Mesenchymal stem cell (in vitro differentiated cells and primary cell): Measurements from ENCODE around the gene CCDC201.
A peak's percentile ranks its signal among the peaks of the same experiment; 100 is the strongest.

Experiments
- DNase-seq: peaks from one replicate; pipeline ENCODE4 v3.0.0-alpha.2; 2013
- H2AFZ ChIP-seq: one replicate; pipeline ENCODE4 v1.6.1; 2013; ENCODE audit warnings: low read depth, mild to moderate bottlenecking, control low read depth, inconsistent platforms, low read length, moderate library complexity
- H2AK5ac ChIP-seq: 2 replicates; pipeline ENCODE4 v1.6.1; 2013; ENCODE audit warnings: low read length, moderate library complexity, mild to moderate bottlenecking, inconsistent platforms; ENCODE audit not compliant: severe bottlenecking
- H2BK120ac ChIP-seq: one replicate; pipeline ENCODE4 v1.6.1; 2013; ENCODE audit warnings: low read depth, mild to moderate bottlenecking, inconsistent platforms, low read length, moderate library complexity
- H2BK12ac ChIP-seq, 2 experiments: one replicate each; pipeline ENCODE4 v1.6.1; 2013; ENCODE audit warnings: inconsistent platforms in 2 of 2, low read length in 2 of 2, mild to moderate bottlenecking in 2 of 2, moderate library complexity in 2 of 2, control low read depth in 1 of 2
- H2BK15ac ChIP-seq: one replicate; pipeline ENCODE4 v1.6.1; 2013; ENCODE audit warnings: mild to moderate bottlenecking, low read depth, inconsistent platforms; ENCODE audit not compliant: poor library complexity, severe bottlenecking
- H2BK5ac ChIP-seq: 2 replicates; pipeline ENCODE4 v1.6.1; 2013; ENCODE audit warnings: low read depth, mild to moderate bottlenecking, low read length, control low read depth, inconsistent platforms; ENCODE audit not compliant: poor library complexity, severe bottlenecking
- H3K14ac ChIP-seq, 2 experiments: one replicate each; pipeline ENCODE4 v1.6.1; 2013; ENCODE audit warnings: inconsistent platforms in 2 of 2, low read length in 2 of 2, control low read depth in 1 of 2, mild to moderate bottlenecking in 1 of 2, moderate library complexity in 1 of 2
- H3K18ac ChIP-seq, 2 experiments: one replicate each; pipeline ENCODE4 v1.6.1; 2013; ENCODE audit warnings: inconsistent platforms in 2 of 2, low read length in 2 of 2, control low read depth in 1 of 2, low read depth in 1 of 2, mild to moderate bottlenecking in 1 of 2
- H3K23ac ChIP-seq, 2 experiments: one replicate each; pipeline ENCODE4 v1.6.1; 2013; ENCODE audit warnings: inconsistent platforms in 2 of 2, low read length in 2 of 2, mild to moderate bottlenecking in 2 of 2, moderate library complexity in 2 of 2, control low read depth in 1 of 2
- H3K27ac ChIP-seq: 2 replicates; pipeline ENCODE4 v1.5.1; 2013; ENCODE audit warnings: mild to moderate bottlenecking, moderate library complexity, low read length, control low read depth, inconsistent platforms; ENCODE audit not compliant: poor library complexity, severe bottlenecking
- H3K27me3 ChIP-seq, 2 experiments: 2 replicates each; pipeline versions ENCODE4 v1.6.1 to v1.7.0; 2013; ENCODE audit warnings: low read length in 2 of 2, mild to moderate bottlenecking in 2 of 2, moderate library complexity in 2 of 2, control low read depth in 1 of 2, inconsistent platforms in 1 of 2; ENCODE audit not compliant: control insufficient read depth in 1 of 2, insufficient read depth in 1 of 2
- H3K36me3 ChIP-seq, 2 experiments: 2 replicates each; pipeline versions ENCODE4 v1.6.1 to v1.7.0; 2013; ENCODE audit warnings: low read length in 2 of 2, control low read depth in 1 of 2, inconsistent platforms in 1 of 2, low read depth in 1 of 2, mild to moderate bottlenecking in 1 of 2; ENCODE audit not compliant: insufficient read depth in 2 of 2, control insufficient read depth in 1 of 2
- H3K4ac ChIP-seq, 2 experiments: one replicate each; pipeline ENCODE4 v1.6.1; 2013; ENCODE audit warnings: inconsistent platforms in 2 of 2, low read length in 2 of 2, mild to moderate bottlenecking in 2 of 2, moderate library complexity in 2 of 2, control low read depth in 1 of 2, low read depth in 1 of 2
- H3K4me1 ChIP-seq: 2 replicates; pipeline ENCODE4 v1.6.1; 2013; ENCODE audit warnings: low read depth, low read length, control low read depth; ENCODE audit not compliant: control insufficient read depth, insufficient read depth
- H3K4me2 ChIP-seq: 2 replicates; pipeline ENCODE4 v1.6.1; 2013; ENCODE audit warnings: low read length, mild to moderate bottlenecking, inconsistent platforms; ENCODE audit not compliant: poor library complexity, severe bottlenecking
- H3K4me3 ChIP-seq, 2 experiments: 2 replicates each; pipeline versions ENCODE4 v1.5.1 to v1.7.0; 2013; ENCODE audit warnings: low read length in 2 of 2, mild to moderate bottlenecking in 2 of 2, control low read depth in 1 of 2, low read depth in 1 of 2; ENCODE audit not compliant: insufficient read depth in 1 of 2
- H3K79me1 ChIP-seq: replicated peaks from 2 replicates; pipeline ENCODE4 v1.6.1; 2013; ENCODE audit warnings: mild to moderate bottlenecking, control low read depth, low read length, inconsistent platforms; ENCODE audit not compliant: poor library complexity, severe bottlenecking
- H3K9ac ChIP-seq: 2 replicates; pipeline ENCODE4 v1.7.0; 2013; ENCODE audit warnings: mild to moderate bottlenecking, low read length, moderate library complexity
- H3K9me3 ChIP-seq: 2 replicates; pipeline ENCODE4 v1.7.0; 2013; ENCODE audit warnings: mild to moderate bottlenecking, low read length; ENCODE audit not compliant: control insufficient read depth
- H4K8ac ChIP-seq: one replicate; pipeline ENCODE4 v1.6.1; 2013; ENCODE audit warnings: inconsistent platforms, mild to moderate bottlenecking, low read length, moderate library complexity
- H4K91ac ChIP-seq: one replicate; pipeline ENCODE4 v1.6.1; 2013; ENCODE audit warnings: mild to moderate bottlenecking, low read length, inconsistent platforms
- WGBS: methylation state at CpG from one replicate; pipeline ENCODE4 v1.1.7; 2013; ENCODE audit warnings: mixed read lengths; 5-methylcytosine and 5-hydroxymethylcytosine counted together

CCDC201 gene

DNA sequence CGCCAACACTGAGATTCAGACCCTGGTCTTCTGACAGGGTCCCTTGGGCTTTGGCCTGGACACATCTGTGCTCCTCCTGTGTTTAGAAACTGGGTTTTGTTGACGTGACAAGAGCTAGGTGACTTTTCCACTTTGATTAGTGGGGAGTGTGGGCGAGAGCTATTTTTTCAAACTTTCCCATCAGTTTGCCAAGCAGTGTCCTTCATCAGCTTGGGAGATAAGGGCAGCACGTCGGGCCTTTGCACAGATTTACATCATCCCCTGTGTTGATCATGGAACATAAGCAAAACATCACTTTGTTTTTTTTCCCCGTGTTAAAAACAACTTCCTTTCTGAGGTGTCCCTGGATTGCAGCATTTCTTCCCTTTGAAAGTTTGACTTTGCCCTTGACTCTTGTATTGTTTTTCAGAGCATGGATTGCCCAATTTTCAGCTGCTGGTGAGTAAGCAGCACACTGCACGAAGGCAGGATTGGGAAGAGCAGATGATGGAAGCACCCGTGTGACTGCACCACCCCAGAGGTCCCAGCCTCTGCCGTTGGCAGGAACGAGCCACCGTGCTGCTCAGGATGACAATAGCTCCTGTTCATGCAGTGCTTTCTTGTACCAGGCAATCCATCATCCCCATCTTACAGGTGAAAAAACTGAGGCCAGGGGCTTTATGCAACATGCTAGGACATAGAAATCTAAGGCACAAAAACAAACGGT, 9.0 kb upstream of the CCDC201 start:
- Histone ChIP-seq H3K4me2 (no peak overlapping the region), H3K23ac (no peak overlapping the region)

GRCh38 chr7:45881280-45881758, 8.4 kb upstream of the CCDC201 start:
- no peaks in the 10 kb centered on the region for H3K36me3 ChIP-seq
- no peak overlapping the region for H2BK120ac ChIP-seq
- no peak for DNase-seq
- H3K4me1 ChIP-seq: peaks cover 13% of the 10 kb centered on the region
- H4K91ac ChIP-seq: no peak overlapping the region
- H3K18ac ChIP-seq: peak overlapping the region; percentile 25 to 51
- no peak overlapping the region for H3K14ac ChIP-seq
- peak overlapping the region; percentile 40 for H3K9ac ChIP-seq
- no peaks in the 10 kb centered on the region for H3K27me3 ChIP-seq
- no peaks in the 10 kb centered on the region for H3K9me3 ChIP-seq
- H3K4me3 ChIP-seq: no peak overlapping the region
- no peak overlapping the region for H2BK15ac ChIP-seq
- H4K8ac ChIP-seq: no peak overlapping the region
- H3K27ac ChIP-seq: no peak overlapping the region
- no peak overlapping the region for H2BK5ac ChIP-seq
- 98% methylated on average over 9 of the region's 9 CpGs for WGBS
- H3K4ac ChIP-seq: no peak overlapping the region
- no peak overlapping the region for H2AFZ ChIP-seq
- no peak overlapping the region for H3K23ac ChIP-seq
- no peak overlapping the region for H2AK5ac ChIP-seq
- H3K79me1 ChIP-seq: no peaks in the 10 kb centered on the region
- no peak overlapping the region for H3K4me2 ChIP-seq
- H2BK12ac ChIP-seq: peak overlapping the region in 1 of 2 experiments; percentile 24

More for the DNA sequence above, 9.0 kb upstream of the CCDC201 start:
- Histone ChIP-seq H4K91ac (no peak overlapping the region), H4K8ac (no peak overlapping the region), H2BK12ac (peak overlapping the region in 1 of 2 experiments; percentile 24), H3K79me1 (no peaks in the 10 kb centered on the region), H3K4me1 (peaks cover 13% of the 10 kb centered on the region), H3K27me3 (peaks cover 0 to 2% of the 10 kb centered on the region in 2 experiments), H2BK5ac (no peak overlapping the region), H2BK120ac (no peak overlapping the region), H3K36me3 (no peaks in the 10 kb centered on the region), H3K9ac (peak overlapping the region; percentile 40), H3K18ac (peak overlapping the region; percentile 25 to 51), H3K4ac (no peak overlapping the region), H3K9me3 (no peaks in the 10 kb centered on the region), H2BK15ac (peak overlapping the region; percentile 31), H2AFZ (no peak overlapping the region), H3K14ac (no peak overlapping the region), H2AK5ac (no peak overlapping the region), H3K4me3 (no peak overlapping the region), H3K27ac (no peak overlapping the region)
- WGBS: 73% methylated on average over 12 of the region's 12 CpGs
- peak; percentile 91 for DNase-seq

DNA sequence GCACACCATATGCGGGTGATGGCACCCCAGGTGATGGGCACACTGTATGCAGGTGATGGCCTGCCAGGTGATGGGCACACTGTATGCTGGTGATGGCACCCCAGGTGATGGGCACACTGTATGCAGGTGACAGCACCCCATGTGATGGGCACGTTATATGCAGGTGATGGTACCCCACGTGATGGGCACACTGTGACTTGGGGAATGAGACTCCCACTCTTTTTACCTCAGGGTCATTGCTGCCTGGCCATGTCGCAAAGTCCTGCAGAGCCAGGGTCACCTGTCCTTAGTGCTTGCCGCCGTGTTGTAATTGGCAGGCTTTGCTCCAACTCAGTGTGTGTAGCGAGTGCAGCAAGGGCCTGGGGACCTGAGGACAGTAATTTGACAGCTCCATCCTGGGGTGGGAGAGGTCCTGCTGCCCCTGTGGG, 7.6 kb upstream of the CCDC201 start:
- Histone ChIP-seq H3K9ac (no peak overlapping the region), H3K4me2 (no peak overlapping the region), H2AK5ac (no peak overlapping the region), H3K4me1 (peaks cover 11% of the 10 kb centered on the region), H2BK5ac (no peak overlapping the region), H3K23ac (no peak overlapping the region), H3K4ac (no peak overlapping the region), H3K4me3 (no peak overlapping the region), H4K91ac (peak overlapping the region; percentile 61), H3K79me1 (no peaks in the 10 kb centered on the region), H3K36me3 (no peaks in the 10 kb centered on the region), H3K27me3 (no peaks in the 10 kb centered on the region), H2BK12ac (no peak overlapping the region), H4K8ac (no peak overlapping the region), H2BK15ac (no peak overlapping the region), H3K18ac (peak overlapping the region in 1 of 2 experiments; percentile 16), H3K27ac (no peak overlapping the region), H3K9me3 (no peaks in the 10 kb centered on the region), H2AFZ (no peak overlapping the region), H2BK120ac (no peak overlapping the region), H3K14ac (peak overlapping the region in 1 of 2 experiments; percentile 35)
- 95% methylated on average over 7 of the region's 7 CpGs for WGBS
- no peak for DNase-seq

DNA sequence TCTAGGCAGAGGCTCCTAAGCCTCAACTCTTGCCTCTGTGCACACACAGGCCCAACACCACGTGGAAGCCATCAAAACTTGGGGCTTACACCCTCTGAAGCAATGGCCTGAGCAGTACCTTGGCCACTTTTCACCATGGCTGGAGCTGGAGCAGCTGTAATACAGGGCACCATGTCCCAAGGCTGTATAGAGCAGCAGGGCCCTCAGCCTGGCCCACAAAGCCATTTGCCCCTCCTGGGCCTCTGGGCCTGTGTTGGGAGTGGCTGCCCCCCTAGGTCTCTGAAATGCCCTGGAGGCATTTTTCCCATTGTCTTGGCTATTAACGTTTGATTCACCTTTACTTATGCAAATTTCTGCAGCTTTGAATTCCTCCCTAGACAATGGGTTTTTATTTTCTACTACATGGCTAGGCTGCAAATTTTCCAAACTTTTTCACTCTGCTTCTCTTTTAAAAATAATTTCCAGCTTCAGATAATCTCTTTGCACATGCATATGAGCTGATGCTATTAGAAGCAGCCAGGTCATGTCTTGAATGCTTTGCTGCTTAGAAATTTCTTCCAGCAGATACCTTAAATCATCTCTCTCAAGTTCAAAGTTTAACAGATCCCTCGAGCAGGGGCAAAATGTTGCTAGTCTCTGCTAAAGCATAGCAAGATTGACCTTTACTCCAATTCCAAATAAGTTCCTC, 5.7 kb upstream of the CCDC201 start:
- Histone ChIP-seq H2BK120ac (no peak overlapping the region), H2BK5ac (no peak overlapping the region), H4K8ac (no peak overlapping the region), H2AFZ (no peak overlapping the region), H2BK15ac (no peak overlapping the region), H3K9me3 (no peaks in the 10 kb centered on the region), H3K14ac (no peak overlapping the region), H2BK12ac (no peak overlapping the region), H3K4me1 (peaks cover 3% of the 10 kb centered on the region), H3K23ac (no peak overlapping the region), H3K4me3 (no peak overlapping the region), H3K36me3 (no peaks in the 10 kb centered on the region), H3K9ac (no peak overlapping the region), H3K18ac (no peak overlapping the region), H3K4me2 (no peak overlapping the region), H3K4ac (no peak overlapping the region), H3K27me3 (no peaks in the 10 kb centered on the region), H3K27ac (no peak overlapping the region), H2AK5ac (no peak overlapping the region), H3K79me1 (no peaks in the 10 kb centered on the region), H4K91ac (no peak overlapping the region)
- no peak for DNase-seq
- 39% methylated on average over 3 of the region's 3 CpGs for WGBS
